Measurements from ENCODE around the gene NRXN3. TPM values are rescaled to one million over a fixed set of nuclear protein-coding genes. Genes with fewer than 3 reads are reported as not detected.

NRXN3 gene
- total and polyA plus RNA-seq, 2 of the 4 experiments (the other 2 are of a cell fraction): 4.8 to 25.1 TPM

DNA sequence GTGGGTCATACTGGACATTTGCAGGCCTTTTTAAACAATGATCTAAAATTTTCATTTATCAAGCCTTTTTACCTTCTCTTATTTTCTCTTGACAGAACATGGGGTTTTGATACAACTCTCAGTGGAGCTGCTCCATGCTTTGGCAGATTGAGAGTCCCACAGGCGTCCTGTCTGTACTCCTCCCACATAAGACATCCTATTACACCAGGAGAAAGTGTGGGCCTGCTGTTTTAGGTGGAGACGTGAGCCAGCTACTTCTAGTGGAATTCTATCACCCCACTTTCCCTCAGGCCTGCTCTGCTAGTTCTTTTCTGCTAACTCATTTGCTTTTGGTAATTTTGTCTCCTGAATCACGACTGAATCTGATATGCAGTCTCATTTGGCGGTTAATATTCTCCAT lies 33.5 kb upstream of the NRXN3 start:
- Histone ChIP-seq H3K4me2 (ENCODE audit: low read depth, low read length) (no peak overlapping the region), H3K9me1 (ENCODE audit: insufficient read depth, low read length) (no peaks in the 10 kb centered on the region), H2BK15ac (ENCODE audit: low read depth, low read length) (no peak overlapping the region), H2BK5ac (ENCODE audit: low read depth, low read length, poor library complexity, severe bottlenecking) (no peak overlapping the region), H3K56ac (ENCODE audit: extremely low read depth, insufficient read depth, low read length) (no peak overlapping the region), H2BK20ac (ENCODE audit: low read depth, low read length) (no peak overlapping the region), H3K36me3 (ENCODE audit: control insufficient read depth, insufficient read depth, low read length) (no peaks in the 10 kb centered on the region), H3K27ac (ENCODE audit: insufficient read depth, low read length) (no peak overlapping the region), H4K91ac (ENCODE audit: insufficient read depth, low read depth, low read length) (no peak overlapping the region), H2AFZ (replicated peaks; ENCODE audit: low read length, poor library complexity) (no peak overlapping the region), H3K14ac (replicated peaks; ENCODE audit: low read depth, low read length) (no peak overlapping the region), H3K9ac (ENCODE audit: low read depth, low read length) (no peak overlapping the region), H4K20me1 (ENCODE audit: insufficient read depth, low read length) (no peaks in the 10 kb centered on the region), H3K27me3 (ENCODE audit: control insufficient read depth, insufficient read depth, low read length) (no peaks in the 10 kb centered on the region), H3K4me3 (ENCODE audit: insufficient read depth, low read depth, low read length) (no peak overlapping the region), H3K4ac (ENCODE audit: low read depth, low read length) (no peak overlapping the region), H2AK5ac (ENCODE audit: low read depth, low read length) (no peak overlapping the region), H2AK9ac (replicated peaks; ENCODE audit: low read depth, low read length, poor library complexity) (no peak overlapping the region), H3K79me1 (ENCODE audit: low read depth in 1 of 2, low read length in 2 of 2) (no peaks in the 10 kb centered on the region), H4K5ac (ENCODE audit: low read depth, low read length) (no peak overlapping the region), H2BK120ac (ENCODE audit: low read depth, low read length) (no peak overlapping the region), H3K9me3 (ENCODE audit: control insufficient read depth, insufficient read depth, low read length) (peaks cover 4% of the 10 kb centered on the region), H3K23ac (ENCODE audit: low read depth, low read length) (no peak overlapping the region), H3K18ac (ENCODE audit: low read depth, low read length) (no peak overlapping the region), H3K4me1 (ENCODE audit: control insufficient read depth, insufficient read depth, low read length) (no peaks in the 10 kb centered on the region), H4K8ac (ENCODE audit: low read depth in 2 of 2, low read length in 2 of 2) (no peak overlapping the region)
- dilution Hi-C loops (cut with HindIII; ENCODE audit: low sequenced_read_pairs, unreplicated experiment): no loop called here
- intact Hi-C loops (cut with micrococcal nuclease): no loop called here
- no TSS peak for BruUV-seq (replicated peaks)
- no peak for ATAC-seq (ENCODE audit: low read depth)
- TF ChIP-seq CHD1 (IDR thresholded peaks at IDR 0.05; ENCODE audit: low read depth, low read length) (no peak), SMC3 (IDR thresholded peaks at IDR 0.05; ENCODE audit: low read depth, low read length) (no peak), RFX5 (IDR thresholded peaks at IDR 0.05; ENCODE audit: low read depth, low read length) (no peak), MXI1 (IDR thresholded peaks at IDR 0.05; ENCODE audit: borderline replicate concordance, low read depth, low read length) (no peak), BHLHE40 (IDR thresholded peaks at IDR 0.05; ENCODE audit: low read depth, low read length) (no peak), MAZ (IDR thresholded peaks at IDR 0.05; ENCODE audit: borderline replicate concordance, low read depth, low read length) (no peak), RAD21 (IDR thresholded peaks at IDR 0.05; ENCODE audit: low read length) (no peak), POLR2A (IDR thresholded peaks at IDR 0.05; ENCODE audit: low read depth, low read length) (no peak), RCOR1 (IDR thresholded peaks at IDR 0.05; ENCODE audit: insufficient replicate concordance, low read length) (no peak), NFE2L2 (IDR thresholded peaks at IDR 0.05; ENCODE audit: low read depth, low read length) (no peak), MAFK (IDR thresholded peaks at IDR 0.05; ENCODE audit: low read depth, low read length) (no peak), CEBPB (IDR thresholded peaks at IDR 0.05; ENCODE audit: low read depth, low read length) (no peak), FOS (IDR thresholded peaks at IDR 0.05; ENCODE audit: low read depth, low read length) (no peak)
- TF ChIP-seq, protein P1, sequence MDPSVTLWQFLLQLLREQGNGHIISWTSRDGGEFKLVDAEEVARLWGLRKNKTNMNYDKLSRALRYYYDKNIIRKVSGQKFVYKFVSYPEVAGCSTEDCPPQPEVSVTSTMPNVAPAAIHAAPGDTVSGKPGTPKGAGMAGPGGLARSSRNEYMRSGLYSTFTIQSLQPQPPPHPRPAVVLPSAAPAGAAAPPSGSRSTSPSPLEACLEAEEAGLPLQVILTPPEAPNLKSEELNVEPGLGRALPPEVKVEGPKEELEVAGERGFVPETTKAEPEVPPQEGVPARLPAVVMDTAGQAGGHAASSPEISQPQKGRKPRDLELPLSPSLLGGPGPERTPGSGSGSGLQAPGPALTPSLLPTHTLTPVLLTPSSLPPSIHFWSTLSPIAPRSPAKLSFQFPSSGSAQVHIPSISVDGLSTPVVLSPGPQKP (IDR thresholded peaks at IDR 0.05; ENCODE audit: borderline replicate concordance, low read depth, low read length): no peak
- TF ChIP-seq, protein P2, sequence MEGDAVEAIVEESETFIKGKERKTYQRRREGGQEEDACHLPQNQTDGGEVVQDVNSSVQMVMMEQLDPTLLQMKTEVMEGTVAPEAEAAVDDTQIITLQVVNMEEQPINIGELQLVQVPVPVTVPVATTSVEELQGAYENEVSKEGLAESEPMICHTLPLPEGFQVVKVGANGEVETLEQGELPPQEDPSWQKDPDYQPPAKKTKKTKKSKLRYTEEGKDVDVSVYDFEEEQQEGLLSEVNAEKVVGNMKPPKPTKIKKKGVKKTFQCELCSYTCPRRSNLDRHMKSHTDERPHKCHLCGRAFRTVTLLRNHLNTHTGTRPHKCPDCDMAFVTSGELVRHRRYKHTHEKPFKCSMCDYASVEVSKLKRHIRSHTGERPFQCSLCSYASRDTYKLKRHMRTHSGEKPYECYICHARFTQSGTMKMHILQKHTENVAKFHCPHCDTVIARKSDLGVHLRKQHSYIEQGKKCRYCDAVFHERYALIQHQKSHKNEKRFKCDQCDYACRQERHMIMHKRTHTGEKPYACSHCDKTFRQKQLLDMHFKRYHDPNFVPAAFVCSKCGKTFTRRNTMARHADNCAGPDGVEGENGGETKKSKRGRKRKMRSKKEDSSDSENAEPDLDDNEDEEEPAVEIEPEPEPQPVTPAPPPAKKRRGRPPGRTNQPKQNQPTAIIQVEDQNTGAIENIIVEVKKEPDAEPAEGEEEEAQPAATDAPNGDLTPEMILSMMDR (conservative IDR thresholded peaks at IDR 0.05; ENCODE audit: low read depth, low read length): no peak
- TF ChIP-seq, protein P3, sequence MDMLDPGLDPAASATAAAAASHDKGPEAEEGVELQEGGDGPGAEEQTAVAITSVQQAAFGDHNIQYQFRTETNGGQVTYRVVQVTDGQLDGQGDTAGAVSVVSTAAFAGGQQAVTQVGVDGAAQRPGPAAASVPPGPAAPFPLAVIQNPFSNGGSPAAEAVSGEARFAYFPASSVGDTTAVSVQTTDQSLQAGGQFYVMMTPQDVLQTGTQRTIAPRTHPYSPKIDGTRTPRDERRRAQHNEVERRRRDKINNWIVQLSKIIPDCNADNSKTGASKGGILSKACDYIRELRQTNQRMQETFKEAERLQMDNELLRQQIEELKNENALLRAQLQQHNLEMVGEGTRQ (IDR thresholded peaks at IDR 0.05; ENCODE audit: low read depth, low read length): no peak
- in situ Hi-C loops (cut with MboI; ENCODE audit: low sequenced_read_pairs): no loop called here
- ChIA-PET CTCF (no interaction called here), POLR2A (ENCODE audit: unreplicated experiment) (no interaction called here)
- DNase-seq: no peak
- no CpG with 5 or more reads among the region's 4 CpGs for WGBS, 2 experiments (ENCODE audit: extremely low coverage in 2 of 2, insufficient read length in 1 of 2)

Measured in IMR-90 (cell line).